Measurements from ENCODE around the gene EGFL7.

DNA sequence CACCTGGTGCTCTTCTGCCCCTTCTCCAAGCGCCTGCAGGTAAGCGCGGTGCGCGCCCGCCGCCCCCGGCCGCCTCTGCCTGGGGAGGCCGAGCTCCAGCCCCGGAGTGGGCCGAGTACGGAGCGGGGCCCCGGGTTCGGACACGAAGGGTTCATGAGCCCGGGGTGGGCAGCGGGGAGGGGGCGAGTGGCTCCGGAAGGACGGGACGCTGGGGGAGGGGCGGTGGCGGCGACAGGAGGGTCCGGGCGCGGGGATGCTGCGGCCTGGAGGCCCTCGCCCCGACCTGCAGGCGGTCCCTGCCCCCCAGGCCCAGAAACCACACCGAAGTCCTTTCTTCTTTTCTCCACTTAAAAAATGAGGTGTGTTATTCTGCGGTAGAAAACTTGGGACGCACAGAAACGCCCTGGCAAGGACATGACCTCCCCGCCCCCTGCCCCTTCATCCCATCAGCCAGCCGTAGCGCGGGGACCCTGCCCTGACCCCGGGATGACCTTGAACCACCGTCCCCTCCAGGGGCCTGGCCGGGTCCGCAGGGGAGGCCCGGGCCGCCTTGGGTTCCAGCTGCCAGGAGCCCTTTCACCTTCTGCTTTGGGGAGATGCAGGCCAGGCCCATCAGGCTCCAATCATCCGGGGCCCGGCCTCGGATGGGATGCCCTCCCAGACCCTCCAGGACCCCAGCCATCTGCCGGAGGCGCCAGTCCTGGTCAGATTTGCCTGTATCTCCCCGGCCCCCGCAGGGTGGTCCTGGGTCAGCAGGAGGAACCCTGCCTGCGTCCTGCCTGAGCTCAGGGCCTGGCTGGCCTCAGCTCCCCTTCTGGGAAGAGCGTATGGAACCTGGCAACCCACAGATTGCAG, 50.2 kb downstream of the EGFL7 start:
- TF ChIP-seq, protein P1, sequence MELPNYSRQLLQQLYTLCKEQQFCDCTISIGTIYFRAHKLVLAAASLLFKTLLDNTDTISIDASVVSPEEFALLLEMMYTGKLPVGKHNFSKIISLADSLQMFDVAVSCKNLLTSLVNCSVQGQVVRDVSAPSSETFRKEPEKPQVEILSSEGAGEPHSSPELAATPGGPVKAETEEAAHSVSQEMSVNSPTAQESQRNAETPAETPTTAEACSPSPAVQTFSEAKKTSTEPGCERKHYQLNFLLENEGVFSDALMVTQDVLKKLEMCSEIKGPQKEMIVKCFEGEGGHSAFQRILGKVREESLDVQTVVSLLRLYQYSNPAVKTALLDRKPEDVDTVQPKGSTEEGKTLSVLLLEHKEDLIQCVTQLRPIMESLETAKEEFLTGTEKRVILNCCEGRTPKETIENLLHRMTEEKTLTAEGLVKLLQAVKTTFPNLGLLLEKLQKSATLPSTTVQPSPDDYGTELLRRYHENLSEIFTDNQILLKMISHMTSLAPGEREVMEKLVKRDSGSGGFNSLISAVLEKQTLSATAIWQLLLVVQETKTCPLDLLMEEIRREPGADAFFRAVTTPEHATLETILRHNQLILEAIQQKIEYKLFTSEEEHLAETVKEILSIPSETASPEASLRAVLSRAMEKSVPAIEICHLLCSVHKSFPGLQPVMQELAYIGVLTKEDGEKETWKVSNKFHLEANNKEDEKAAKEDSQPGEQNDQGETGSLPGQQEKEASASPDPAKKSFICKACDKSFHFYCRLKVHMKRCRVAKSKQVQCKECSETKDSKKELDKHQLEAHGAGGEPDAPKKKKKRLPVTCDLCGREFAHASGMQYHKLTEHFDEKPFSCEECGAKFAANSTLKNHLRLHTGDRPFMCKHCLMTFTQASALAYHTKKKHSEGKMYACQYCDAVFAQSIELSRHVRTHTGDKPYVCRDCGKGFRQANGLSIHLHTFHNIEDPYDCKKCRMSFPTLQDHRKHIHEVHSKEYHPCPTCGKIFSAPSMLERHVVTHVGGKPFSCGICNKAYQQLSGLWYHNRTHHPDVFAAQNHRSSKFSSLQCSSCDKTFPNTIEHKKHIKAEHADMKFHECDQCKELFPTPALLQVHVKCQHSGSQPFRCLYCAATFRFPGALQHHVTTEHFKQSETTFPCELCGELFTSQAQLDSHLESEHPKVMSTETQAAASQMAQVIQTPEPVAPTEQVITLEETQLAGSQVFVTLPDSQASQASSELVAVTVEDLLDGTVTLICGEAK (IDR thresholded peaks at IDR 0.05): no peak
- TF ChIP-seq, protein P1 (CRISPR knock-in tag; IDR thresholded peaks at IDR 0.05): no peak
- TF ChIP-seq, protein P2, sequence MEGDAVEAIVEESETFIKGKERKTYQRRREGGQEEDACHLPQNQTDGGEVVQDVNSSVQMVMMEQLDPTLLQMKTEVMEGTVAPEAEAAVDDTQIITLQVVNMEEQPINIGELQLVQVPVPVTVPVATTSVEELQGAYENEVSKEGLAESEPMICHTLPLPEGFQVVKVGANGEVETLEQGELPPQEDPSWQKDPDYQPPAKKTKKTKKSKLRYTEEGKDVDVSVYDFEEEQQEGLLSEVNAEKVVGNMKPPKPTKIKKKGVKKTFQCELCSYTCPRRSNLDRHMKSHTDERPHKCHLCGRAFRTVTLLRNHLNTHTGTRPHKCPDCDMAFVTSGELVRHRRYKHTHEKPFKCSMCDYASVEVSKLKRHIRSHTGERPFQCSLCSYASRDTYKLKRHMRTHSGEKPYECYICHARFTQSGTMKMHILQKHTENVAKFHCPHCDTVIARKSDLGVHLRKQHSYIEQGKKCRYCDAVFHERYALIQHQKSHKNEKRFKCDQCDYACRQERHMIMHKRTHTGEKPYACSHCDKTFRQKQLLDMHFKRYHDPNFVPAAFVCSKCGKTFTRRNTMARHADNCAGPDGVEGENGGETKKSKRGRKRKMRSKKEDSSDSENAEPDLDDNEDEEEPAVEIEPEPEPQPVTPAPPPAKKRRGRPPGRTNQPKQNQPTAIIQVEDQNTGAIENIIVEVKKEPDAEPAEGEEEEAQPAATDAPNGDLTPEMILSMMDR (CRISPR knock-in tag; IDR thresholded peaks at IDR 0.05): no peak

Data from HepG2 (cell line).